ENCODE measurements around the gene FUT3.

- no peak for TF ChIP-seq EZH2 (IDR thresholded peaks at IDR 0.05; ENCODE audit: borderline replicate concordance, low read length)
- TF ChIP-seq CTCF (IDR thresholded peaks at IDR 0.05; ENCODE audit: low read length) = no peak
Observed at GRCh38 chr19:5818594-5818993, 32.7 kb downstream of the FUT3 start.

Data from OCI-LY1 (cell line).